IPS-18c (cell line): ENCODE measurements around the gene HRH1.
"Not testable (repeated sequence)": the region's sequence is repeated elsewhere in the genome, so short reads cannot be mapped to it uniquely, and the experiment has no call there.

Source experiments
- H3K4me3 ChIP-seq: 2 replicates; pipeline ENCODE4 v1.7.0; 2013; ENCODE audit warnings: low read depth, mild to moderate bottlenecking, low read length, moderate library complexity; ENCODE audit not compliant: insufficient read depth
- H3K9me3 ChIP-seq: one replicate; pipeline ENCODE4 v1.6.1; 2013; ENCODE audit warnings: mild to moderate bottlenecking, low read length, moderate library complexity; ENCODE audit not compliant: control insufficient read depth, insufficient read depth

Gene HRH1

DNA sequence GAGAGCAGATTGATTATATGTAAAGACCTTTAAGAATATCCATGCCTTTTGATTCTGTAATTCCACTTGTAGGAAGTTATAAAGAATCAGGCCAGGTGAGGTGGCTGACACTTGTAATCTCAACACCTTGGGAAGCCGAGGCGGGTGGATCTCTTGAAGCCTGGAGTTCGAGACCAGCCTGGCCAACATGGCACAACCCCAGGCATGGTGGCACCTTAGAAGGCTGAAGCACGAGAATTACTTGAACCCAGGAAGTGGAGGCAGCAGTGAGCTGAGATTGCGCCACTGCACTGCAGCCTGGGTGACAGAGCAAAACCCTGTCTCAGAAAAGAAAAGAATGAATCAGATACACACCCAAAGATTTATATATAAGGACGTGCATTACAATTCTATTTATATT lies 33.9 kb downstream of the HRH1 start:
- H3K9me3 ChIP-seq, result no peaks in the 10 kb centered on the region
- no peak overlapping the region for H3K4me3 ChIP-seq

DNA sequence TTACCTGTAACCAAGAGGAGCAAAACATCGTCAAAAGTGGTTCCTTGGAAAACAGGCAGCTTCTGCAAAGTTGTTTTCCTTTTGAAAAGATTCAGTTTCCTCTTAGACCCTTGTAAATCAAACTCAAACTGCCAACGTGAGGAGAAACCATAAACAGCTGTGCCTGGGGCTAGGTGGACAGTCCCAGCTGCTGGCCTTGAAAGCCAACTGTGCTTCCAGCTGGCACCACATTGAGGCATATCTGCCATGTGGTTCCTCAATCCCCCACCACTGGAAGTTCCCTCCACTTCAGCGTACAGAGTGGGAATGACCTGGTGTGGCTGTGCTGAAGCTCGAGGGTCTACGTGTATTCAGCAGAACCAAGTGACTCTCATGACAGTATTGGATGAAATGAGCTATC lies 40.9 kb downstream of the HRH1 start:
- Histone ChIP-seq H3K4me3 (no peak overlapping the region), H3K9me3 (no peaks in the 10 kb centered on the region)

DNA sequence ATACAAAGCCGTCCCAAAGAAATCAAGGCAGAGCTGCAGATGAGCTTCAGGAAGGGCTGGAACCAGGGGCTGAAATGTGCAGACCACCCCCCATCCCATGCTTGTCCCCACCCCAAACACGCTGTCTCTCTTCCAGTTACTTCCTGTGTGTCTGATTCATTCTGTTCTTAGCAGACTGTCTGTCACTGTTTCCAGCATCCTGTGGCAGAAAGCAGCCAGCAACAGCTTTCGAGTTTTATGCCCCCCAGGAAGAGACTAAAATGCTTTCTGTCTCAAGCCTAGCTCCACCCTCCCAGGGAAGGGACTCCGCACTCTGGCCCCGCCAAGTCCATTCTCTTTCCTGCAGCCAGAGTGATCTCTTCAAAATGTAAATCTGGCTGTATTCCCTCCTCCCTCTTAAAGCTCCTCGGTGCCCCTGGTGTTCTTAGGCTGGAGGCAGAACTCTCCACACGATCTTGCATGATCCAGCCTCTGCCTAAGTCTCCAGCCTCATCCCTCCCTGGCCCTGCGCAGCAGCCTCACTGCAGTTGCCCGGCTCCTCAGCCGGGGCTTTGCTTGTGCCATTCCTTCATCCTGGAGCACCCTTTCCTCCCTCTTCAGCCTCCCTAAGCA lies 41.5 kb downstream of the HRH1 start:
- Histone ChIP-seq H3K4me3 (no peak overlapping the region), H3K9me3 (no peaks in the 10 kb centered on the region)

DNA sequence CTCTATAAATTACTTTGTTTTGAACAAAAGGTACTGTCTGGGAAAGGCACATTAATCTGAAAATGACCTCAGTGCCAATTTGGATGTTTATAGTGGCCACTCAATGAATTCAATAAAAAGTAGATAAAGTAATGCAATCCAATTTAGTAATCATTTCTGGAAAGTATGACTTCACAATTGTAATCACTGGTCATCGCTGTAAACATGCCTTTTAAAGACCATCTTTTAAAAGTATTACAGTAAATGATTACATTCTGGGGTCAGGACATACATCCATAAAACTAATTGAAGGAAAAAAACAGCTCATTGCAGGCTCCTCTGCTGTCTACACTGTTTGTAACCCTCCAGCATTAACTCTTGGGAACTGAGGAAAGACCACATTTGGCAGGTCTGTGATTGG lies 43.2 kb downstream of the HRH1 start:
- Histone ChIP-seq H3K4me3 (no peak overlapping the region), H3K9me3 (no peaks in the 10 kb centered on the region)

- H3K4me3 ChIP-seq, result no peak overlapping the region
- no peaks in the 10 kb centered on the region for H3K9me3 ChIP-seq
Measured at GRCh38 chr3:11198070-11198469, 43.8 kb downstream of the HRH1 start.

DNA sequence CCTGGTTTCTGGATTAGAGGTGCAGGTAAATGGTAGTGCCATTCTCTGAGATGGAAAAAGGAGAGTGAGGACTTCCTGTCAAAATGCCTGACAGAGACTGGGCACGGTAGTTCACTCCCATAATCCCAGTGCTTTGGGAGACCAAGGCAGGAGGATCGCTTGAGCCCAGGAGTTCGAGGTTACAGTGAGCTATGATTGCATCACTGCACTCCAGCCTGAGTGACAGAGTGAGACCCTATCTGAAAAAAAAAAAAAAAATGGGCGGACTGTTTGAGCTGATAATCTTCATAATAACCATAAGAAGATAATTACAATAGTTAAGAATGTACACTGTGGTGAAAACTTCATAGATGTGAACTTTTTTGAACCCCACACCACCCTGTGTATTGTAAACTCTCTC lies 44.2 kb downstream of the HRH1 start:
- Histone ChIP-seq H3K9me3 (no peaks in the 10 kb centered on the region), H3K4me3 (no peak overlapping the region)

DNA sequence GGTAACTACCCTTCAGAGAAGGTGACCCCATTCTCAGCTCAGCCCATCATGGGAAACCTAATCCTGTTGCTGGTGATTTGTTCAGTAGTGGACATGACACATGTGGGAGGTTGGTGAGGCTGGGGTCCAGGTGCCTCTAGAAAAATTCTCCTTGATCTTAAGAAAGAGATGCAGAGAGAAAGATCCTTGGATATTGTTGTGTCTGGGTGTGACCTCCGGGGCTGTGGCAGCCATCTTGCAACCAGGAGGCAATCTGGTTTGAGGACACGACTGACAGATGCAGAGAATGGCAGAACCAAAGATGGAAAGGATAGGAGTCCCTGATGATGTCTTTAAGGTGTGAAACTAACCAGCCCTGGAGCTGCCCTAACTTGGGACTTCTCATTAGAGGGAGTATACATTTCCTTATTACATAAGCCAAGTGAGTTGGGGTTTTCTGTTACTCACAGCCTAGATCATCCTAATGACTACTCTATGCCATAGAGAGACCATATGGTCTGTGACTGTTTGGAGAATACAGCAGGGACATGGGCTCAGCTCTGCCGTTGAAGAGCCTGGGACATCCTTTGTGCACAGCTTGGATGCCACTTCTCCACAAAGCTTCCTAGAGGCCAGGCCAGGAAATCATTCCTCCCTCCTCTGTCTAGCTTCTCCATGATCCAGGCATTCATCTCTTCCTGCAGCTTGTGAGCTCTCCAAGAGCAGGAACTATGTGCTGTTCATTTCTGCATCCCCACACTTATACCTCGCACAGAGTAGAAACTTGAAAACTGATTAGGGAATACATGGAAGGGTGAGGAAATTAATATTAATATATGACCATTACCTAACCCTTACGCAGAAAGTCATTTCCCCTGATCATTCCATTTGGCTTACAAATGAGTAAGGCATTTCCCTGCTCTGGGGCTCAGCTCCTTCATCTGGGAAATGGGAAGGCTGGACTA lies 45.9 kb downstream of the HRH1 start:
- H3K4me3 ChIP-seq, result no peak overlapping the region
- H3K9me3 ChIP-seq, result no peaks in the 10 kb centered on the region

DNA sequence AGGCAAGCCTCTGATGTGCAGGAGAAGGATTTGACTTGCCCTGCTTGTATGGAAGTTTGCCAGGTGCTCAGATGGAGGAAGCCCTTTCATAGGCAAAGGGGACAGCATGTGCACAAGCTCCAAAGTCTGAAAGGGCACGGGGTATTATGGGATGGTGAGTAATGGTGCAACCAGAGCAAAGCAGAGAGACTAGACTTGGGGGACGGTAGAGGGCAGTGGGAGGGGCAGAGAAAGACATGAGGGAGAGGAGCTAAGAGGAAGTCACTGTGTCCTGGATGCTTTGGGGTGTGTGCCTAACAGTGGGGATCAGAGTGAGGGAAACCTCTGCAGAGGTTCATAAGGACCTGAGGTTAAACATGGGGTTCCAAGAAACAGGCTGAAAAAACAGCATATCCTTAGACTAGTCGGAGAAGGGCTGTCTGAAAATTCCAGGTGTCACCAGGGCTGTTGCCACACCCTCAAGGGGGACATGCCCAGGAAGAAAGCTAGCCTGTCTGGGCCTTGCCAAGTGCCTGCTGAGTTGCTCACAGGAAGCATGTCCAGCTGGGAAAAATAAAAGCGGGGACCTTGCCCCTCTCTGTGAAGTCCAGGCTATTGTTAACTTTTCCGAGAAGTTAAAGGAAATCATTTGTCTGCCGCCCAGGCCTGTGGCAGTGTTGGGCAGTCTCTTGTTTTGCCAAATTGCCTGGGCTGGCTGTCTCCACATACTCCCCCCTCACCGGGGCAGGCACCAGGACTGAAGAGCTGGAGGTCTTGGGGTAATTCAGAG lies 47.1 kb downstream of the HRH1 start:
- H3K9me3 ChIP-seq, result no peaks in the 10 kb centered on the region
- H3K4me3 ChIP-seq, result no peak overlapping the region

DNA sequence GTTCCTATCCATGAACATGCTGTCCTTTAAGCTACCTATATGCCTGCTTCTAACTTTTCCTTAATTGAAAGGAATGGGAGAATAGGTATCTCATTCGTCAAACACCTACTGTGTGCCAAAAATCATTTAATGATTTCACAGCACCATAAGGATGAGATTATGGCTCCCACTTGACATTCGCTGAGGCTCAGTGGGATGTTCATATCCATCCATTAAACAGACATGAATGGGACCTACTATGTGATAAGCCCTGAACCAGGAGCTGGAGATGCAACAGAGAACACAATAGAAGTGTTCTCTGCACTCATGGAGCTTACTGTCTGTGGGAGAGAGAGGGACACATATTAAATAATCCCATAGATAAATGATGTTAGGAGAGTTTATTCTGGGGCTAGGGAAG lies 49.7 kb downstream of the HRH1 start:
- Histone ChIP-seq H3K9me3 (no peaks in the 10 kb centered on the region), H3K4me3 (no peak overlapping the region)

DNA sequence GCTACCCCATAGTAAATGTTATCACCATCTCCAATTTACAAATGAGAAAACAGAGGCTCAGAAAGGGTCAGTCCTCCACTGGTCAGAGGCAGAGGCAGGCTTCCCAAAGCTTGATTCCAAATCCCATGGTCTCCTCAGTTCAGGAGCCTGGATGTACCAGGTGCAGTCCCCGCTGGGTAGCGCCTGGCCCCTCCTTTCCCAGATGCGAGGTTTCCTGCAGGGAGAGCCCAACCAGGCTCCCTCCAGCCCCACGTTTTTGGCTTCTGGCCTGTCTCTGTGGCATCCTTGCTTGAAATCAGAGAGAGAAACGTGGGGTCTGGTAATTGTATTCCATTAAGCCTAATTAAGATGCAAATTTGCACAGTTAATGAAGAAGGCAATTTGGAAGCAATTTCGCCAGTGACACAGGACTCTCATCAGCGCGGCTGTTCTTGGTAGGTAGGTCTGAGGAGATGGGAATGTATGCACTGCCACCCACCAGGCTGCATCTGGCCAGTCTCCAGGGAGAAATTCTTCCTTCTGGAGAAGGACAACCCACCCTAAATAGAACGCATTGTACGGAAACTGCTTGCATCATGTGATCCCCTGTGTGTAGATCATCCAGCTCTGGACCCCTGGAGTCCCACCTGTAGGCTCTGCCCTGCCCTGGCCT lies 50.5 kb downstream of the HRH1 start:
- no peaks in the 10 kb centered on the region for H3K9me3 ChIP-seq
- H3K4me3 ChIP-seq, result no peak overlapping the region

DNA sequence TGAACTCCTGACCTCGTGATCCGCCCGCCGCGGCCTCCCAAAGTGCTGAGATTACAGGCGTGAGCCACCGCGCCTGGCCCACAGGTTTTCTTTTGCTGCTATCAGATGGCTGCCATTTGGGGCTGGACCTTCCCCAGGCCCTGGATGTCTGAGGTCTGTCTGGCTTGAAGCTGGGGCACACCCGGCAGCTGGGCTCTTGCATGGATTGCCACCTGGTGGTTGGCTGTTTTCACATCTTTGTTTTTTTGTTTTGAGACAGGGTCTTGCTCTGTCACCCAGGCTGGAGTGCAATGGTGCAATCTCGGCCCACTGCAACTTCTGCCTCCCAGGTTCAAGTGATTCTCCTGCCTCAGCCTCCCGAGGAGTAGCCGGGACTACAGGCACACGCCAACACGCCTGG lies 51.6 kb downstream of the HRH1 start:
- not testable (repeated sequence) for H3K9me3 ChIP-seq, H3K4me3 ChIP-seq

DNA sequence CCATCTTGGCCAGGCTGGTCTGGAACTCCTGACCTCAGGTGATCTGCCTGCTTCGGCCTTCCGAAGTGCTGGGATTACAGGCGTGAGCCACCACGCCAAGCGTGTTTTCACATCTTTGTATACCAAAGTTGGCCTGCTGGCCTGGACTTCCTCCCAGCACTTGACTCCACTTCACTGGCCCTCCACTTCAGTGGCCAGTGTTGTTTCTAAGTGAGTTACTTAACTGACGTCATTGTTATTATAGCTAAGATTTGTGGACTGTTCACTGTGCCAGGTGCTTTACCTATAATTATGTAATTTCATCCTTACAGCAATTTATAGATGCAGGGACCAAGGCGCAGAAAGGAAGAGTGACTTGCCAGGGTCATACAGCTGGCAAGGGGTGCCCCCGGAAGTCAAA lies 52.0 kb downstream of the HRH1 start:
- H3K9me3 ChIP-seq, result no peaks in the 10 kb centered on the region
- no peak overlapping the region for H3K4me3 ChIP-seq

DNA sequence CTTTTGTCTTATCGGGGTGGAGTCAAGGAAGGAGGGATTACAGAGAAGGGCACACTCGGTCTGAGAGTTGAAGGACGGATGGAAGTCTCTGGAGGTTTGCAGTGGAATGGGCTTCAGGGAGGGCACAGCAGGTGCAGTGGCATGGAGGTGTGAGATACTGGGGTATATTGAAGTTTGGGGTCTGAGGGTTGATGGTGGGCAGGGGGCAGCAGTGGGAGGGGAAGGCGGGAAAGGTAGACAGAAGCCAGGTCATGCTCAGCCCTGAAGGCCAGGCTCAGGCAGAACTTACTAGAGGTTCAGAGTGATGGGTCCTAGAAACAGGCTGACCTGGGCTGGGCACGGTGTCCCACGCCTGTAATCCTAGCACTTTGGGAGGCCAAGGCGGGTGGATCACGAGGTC lies 52.7 kb downstream of the HRH1 start:
- Histone ChIP-seq H3K4me3 (no peak overlapping the region), H3K9me3 (no peaks in the 10 kb centered on the region)

GRCh38 chr3:11211531-11212298 lies 57.4 kb downstream of the HRH1 start:
- Histone ChIP-seq H3K4me3 (no peak overlapping the region), H3K9me3 (no peaks in the 10 kb centered on the region)

- no peak overlapping the region for H3K4me3 ChIP-seq
- H3K9me3 ChIP-seq, result no peaks in the 10 kb centered on the region
Measured at GRCh38 chr3:11212299-11212608, 58.0 kb downstream of the HRH1 start.

- H3K4me3 ChIP-seq, result no peak overlapping the region
- H3K9me3 ChIP-seq, result no peaks in the 10 kb centered on the region
Measured at GRCh38 chr3:11212784-11213183, 58.5 kb downstream of the HRH1 start.

- H3K9me3 ChIP-seq, result no peaks in the 10 kb centered on the region
- H3K4me3 ChIP-seq, result no peak overlapping the region
Measured at GRCh38 chr3:11213810-11214450, 59.6 kb downstream of the HRH1 start.
